Measurements from ENCODE around the gene TMEM11.

- TF ChIP-seq, protein P1, sequence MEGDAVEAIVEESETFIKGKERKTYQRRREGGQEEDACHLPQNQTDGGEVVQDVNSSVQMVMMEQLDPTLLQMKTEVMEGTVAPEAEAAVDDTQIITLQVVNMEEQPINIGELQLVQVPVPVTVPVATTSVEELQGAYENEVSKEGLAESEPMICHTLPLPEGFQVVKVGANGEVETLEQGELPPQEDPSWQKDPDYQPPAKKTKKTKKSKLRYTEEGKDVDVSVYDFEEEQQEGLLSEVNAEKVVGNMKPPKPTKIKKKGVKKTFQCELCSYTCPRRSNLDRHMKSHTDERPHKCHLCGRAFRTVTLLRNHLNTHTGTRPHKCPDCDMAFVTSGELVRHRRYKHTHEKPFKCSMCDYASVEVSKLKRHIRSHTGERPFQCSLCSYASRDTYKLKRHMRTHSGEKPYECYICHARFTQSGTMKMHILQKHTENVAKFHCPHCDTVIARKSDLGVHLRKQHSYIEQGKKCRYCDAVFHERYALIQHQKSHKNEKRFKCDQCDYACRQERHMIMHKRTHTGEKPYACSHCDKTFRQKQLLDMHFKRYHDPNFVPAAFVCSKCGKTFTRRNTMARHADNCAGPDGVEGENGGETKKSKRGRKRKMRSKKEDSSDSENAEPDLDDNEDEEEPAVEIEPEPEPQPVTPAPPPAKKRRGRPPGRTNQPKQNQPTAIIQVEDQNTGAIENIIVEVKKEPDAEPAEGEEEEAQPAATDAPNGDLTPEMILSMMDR (IDR thresholded peaks at IDR 0.05), result no peak
- TF ChIP-seq EP300 (IDR thresholded peaks at IDR 0.05), result no peak
Observed at GRCh38 chr17:21186399-21187187, 27.4 kb downstream of the TMEM11 start.
